ENCODE data around the gene CD2AP.

Gene CD2AP

GRCh38 chr6:47485083-47485482, 7.5 kb downstream of the CD2AP start:
- Histone ChIP-seq H3K36me3 (ENCODE audit: low read length) (no peaks in the 10 kb centered on the region), H4K20me1 (ENCODE audit: low read depth, low read length) (peaks cover 74% of the 10 kb centered on the region), H3K4me3 (ENCODE audit: insufficient read depth, low read length, poor library complexity, severe bottlenecking) (no peak overlapping the region), H2AFZ (ENCODE audit: low read depth, low read length, severe bottlenecking) (no peak overlapping the region), H3K27me3 (ENCODE audit: low read length) (no peaks in the 10 kb centered on the region), H3K9me3 (ENCODE audit: insufficient read depth, low read length) (no peaks in the 10 kb centered on the region), H3K4me2 (ENCODE audit: low read depth, low read length, poor library complexity, severe bottlenecking) (no peak overlapping the region), H3K79me2 (ENCODE audit: insufficient read depth, low read length) (peaks cover 100% of the 10 kb centered on the region), H3K9me2 (replicated peaks; ENCODE audit: insufficient read depth, low read length) (no peaks in the 10 kb centered on the region), H3F3A (ENCODE audit: insufficient read depth) (peaks cover 34% of the 10 kb centered on the region), H3K27ac (ENCODE audit: low read depth, low read length) (no peak overlapping the region), H3K9ac (ENCODE audit: low read length) (no peak overlapping the region)
- TF ChIP-seq CTCF (IDR thresholded peaks at IDR 0.05; ENCODE audit: insufficient read depth, low read length, poor library complexity, severe bottlenecking): no peak
- no peak for TF ChIP-seq EZH2phosphoT487 (conservative IDR thresholded peaks at IDR 0.05; ENCODE audit: low read length)

- no peaks in the 10 kb centered on the region for H3K9me3 ChIP-seq (ENCODE audit: insufficient read depth, low read length)
- H3K36me3 ChIP-seq (ENCODE audit: low read length): no peaks in the 10 kb centered on the region
- no peak overlapping the region for H3K27ac ChIP-seq (ENCODE audit: low read depth, low read length)
- H4K20me1 ChIP-seq (ENCODE audit: low read depth, low read length): peaks cover 73% of the 10 kb centered on the region
- H3K9me2 ChIP-seq (replicated peaks; ENCODE audit: insufficient read depth, low read length): no peaks in the 10 kb centered on the region
- H3K27me3 ChIP-seq (ENCODE audit: low read length): no peaks in the 10 kb centered on the region
- no peak overlapping the region for H3K4me3 ChIP-seq (ENCODE audit: insufficient read depth, low read length, poor library complexity, severe bottlenecking)
- H3K9ac ChIP-seq (ENCODE audit: low read length): no peak overlapping the region
- H3K79me2 ChIP-seq (ENCODE audit: insufficient read depth, low read length): peaks cover 100% of the 10 kb centered on the region
- H3K4me2 ChIP-seq (ENCODE audit: low read depth, low read length, poor library complexity, severe bottlenecking): no peak overlapping the region
- no peak overlapping the region for H2AFZ ChIP-seq (ENCODE audit: low read depth, low read length, severe bottlenecking)
- TF ChIP-seq CTCF (IDR thresholded peaks at IDR 0.05; ENCODE audit: insufficient read depth, low read length, poor library complexity, severe bottlenecking): no peak
- TF ChIP-seq EZH2phosphoT487 (conservative IDR thresholded peaks at IDR 0.05; ENCODE audit: low read length): no peak
- peaks cover 33% of the 10 kb centered on the region for H3F3A ChIP-seq (ENCODE audit: insufficient read depth)
These were observed 8.0 kb downstream of the CD2AP start for GRCh38 chr6:47485491-47486135.

- Histone ChIP-seq H3K9me3 (ENCODE audit: insufficient read depth, low read length) (no peaks in the 10 kb centered on the region), H4K20me1 (ENCODE audit: low read depth, low read length) (peaks cover 91% of the 10 kb centered on the region), H3K79me2 (ENCODE audit: insufficient read depth, low read length) (peaks cover 100% of the 10 kb centered on the region), H3K9me2 (replicated peaks; ENCODE audit: insufficient read depth, low read length) (no peaks in the 10 kb centered on the region), H3K4me2 (ENCODE audit: low read depth, low read length, poor library complexity, severe bottlenecking) (peak overlapping the region; percentile 4), H3F3A (ENCODE audit: insufficient read depth) (peaks cover 29% of the 10 kb centered on the region), H3K27ac (ENCODE audit: low read depth, low read length) (no peak overlapping the region), H3K4me3 (ENCODE audit: insufficient read depth, low read length, poor library complexity, severe bottlenecking) (no peak overlapping the region), H3K36me3 (ENCODE audit: low read length) (no peaks in the 10 kb centered on the region), H2AFZ (ENCODE audit: low read depth, low read length, severe bottlenecking) (no peak overlapping the region), H3K9ac (ENCODE audit: low read length) (no peak overlapping the region), H3K27me3 (ENCODE audit: low read length) (no peaks in the 10 kb centered on the region)
- TF ChIP-seq EZH2phosphoT487 (conservative IDR thresholded peaks at IDR 0.05; ENCODE audit: low read length) (no peak), CTCF (IDR thresholded peaks at IDR 0.05; ENCODE audit: insufficient read depth, low read length, poor library complexity, severe bottlenecking) (no peak)
These were observed 12.4 kb downstream of the CD2AP start for GRCh38 chr6:47489995-47490394.
